ENCODE measurements around the gene PRAC1. TPM values are rescaled to one million over a fixed set of nuclear protein-coding genes. Genes with fewer than 3 reads are reported as not detected.
"Not testable (repeated sequence)": the region's sequence is repeated elsewhere in the genome, so short reads cannot be mapped to it uniquely, and the experiment has no call there.

Gene PRAC1
- total RNA-seq, 2 experiments from 2014 or later = not detected

- Mint-ChIP-seq H3K4me3 (no peak overlapping the region), H3K4me1 (peaks cover 23% of the 10 kb centered on the region), H3K27me3 (peaks cover 90% of the 10 kb centered on the region), H3K9me3 (no peaks in the 10 kb centered on the region), H3K36me3 (peaks cover 2% of the 10 kb centered on the region), H3K27ac (no peak overlapping the region)
- ATAC-seq (ENCODE audit: low read depth) = no peak
- DNase-seq = no peak
- POLR2A ChIA-PET = interaction anchor here (1.6 kb wide), 1 partner anchor 30 kb away, joined by 3 read pairs; no protein-coding TSS in a partner anchor
Observed at GRCh38 chr17:48718227-48718760, 4.0 kb downstream of the PRAC1 start.

GRCh38 chr17:48717367-48718226 lies 4.7 kb downstream of the PRAC1 start:
- DNase-seq (no peak), ATAC-seq (ENCODE audit: low read depth) (no peak)
- Mint-ChIP-seq H3K9me3 (no peaks in the 10 kb centered on the region), H3K4me1 (peaks cover 19% of the 10 kb centered on the region), H3K4me3 (peak overlapping the region; percentile 51), H3K27me3 (peaks cover 83% of the 10 kb centered on the region), H3K36me3 (peaks cover 2% of the 10 kb centered on the region), H3K27ac (peak overlapping the region; percentile 21)
- POLR2A ChIA-PET = interaction anchor here (1.4 to 1.6 kb wide), 2 partner anchors 31 to 34 kb away, joined by 3 read pairs; no protein-coding TSS in a partner anchor

- not testable (repeated sequence) for H3K27ac Mint-ChIP-seq; H3K36me3 Mint-ChIP-seq; ATAC-seq (ENCODE audit: low read depth); H3K9me3 Mint-ChIP-seq; DNase-seq; H3K4me3 Mint-ChIP-seq
- peaks cover 75% of the 10 kb centered on the region for H3K27me3 Mint-ChIP-seq
- H3K4me1 Mint-ChIP-seq = peaks cover 17% of the 10 kb centered on the region
- POLR2A ChIA-PET = interaction anchor here (1.4 kb wide), 1 partner anchor 35 kb away, joined by 3 read pairs; no protein-coding TSS in a partner anchor
Observed at GRCh38 chr17:48716549-48716948, 5.8 kb downstream of the PRAC1 start.

GRCh38 chr17:48715496-48716399 lies 6.6 kb downstream of the PRAC1 start:
- Mint-ChIP-seq H3K4me3 (no peak overlapping the region), H3K27me3 (peaks cover 73% of the 10 kb centered on the region), H3K36me3 (peaks cover 2% of the 10 kb centered on the region), H3K9me3 (no peaks in the 10 kb centered on the region), H3K4me1 (peaks cover 15% of the 10 kb centered on the region), H3K27ac (no peak overlapping the region)
- no peak for DNase-seq
- no peak for ATAC-seq (ENCODE audit: low read depth)
- POLR2A ChIA-PET = interaction anchor here (1.4 kb wide), 1 partner anchor 35 kb away, joined by 3 read pairs; no protein-coding TSS in a partner anchor

GRCh38 chr17:48711128-48711527 lies 11.2 kb downstream of the PRAC1 start:
- Mint-ChIP-seq H3K27ac (no peak overlapping the region), H3K9me3 (no peaks in the 10 kb centered on the region), H3K27me3 (peaks cover 62% of the 10 kb centered on the region), H3K36me3 (no peaks in the 10 kb centered on the region), H3K4me3 (no peak overlapping the region), H3K4me1 (no peaks in the 10 kb centered on the region)
- POLR2A ChIA-PET = no interaction called here
- ATAC-seq (ENCODE audit: low read depth) (no peak), DNase-seq (no peak)

- Mint-ChIP-seq H3K27me3 (peaks cover 80% of the 10 kb centered on the region), H3K9me3 (no peaks in the 10 kb centered on the region), H3K4me1 (no peaks in the 10 kb centered on the region), H3K36me3 (no peaks in the 10 kb centered on the region), H3K4me3 (no peak overlapping the region), H3K27ac (no peak overlapping the region)
- POLR2A ChIA-PET = no interaction called here
- no peak for DNase-seq
- ATAC-seq (ENCODE audit: low read depth) = no peak
Observed at GRCh38 chr17:48704361-48705248, 17.7 kb downstream of the PRAC1 start.

GRCh38 chr17:48701864-48702532 lies 20.3 kb downstream of the PRAC1 start:
- Mint-ChIP-seq H3K9me3 (no peaks in the 10 kb centered on the region), H3K4me1 (no peaks in the 10 kb centered on the region), H3K27ac (no peak overlapping the region), H3K4me3 (no peak overlapping the region), H3K27me3 (peaks cover 70% of the 10 kb centered on the region), H3K36me3 (no peaks in the 10 kb centered on the region)
- no peak for ATAC-seq (ENCODE audit: low read depth)
- DNase-seq = no peak
- POLR2A ChIA-PET = no interaction called here

GRCh38 chr17:48693178-48693577 lies 29.1 kb downstream of the PRAC1 start:
- Mint-ChIP-seq H3K4me1 (no peaks in the 10 kb centered on the region), H3K4me3 (no peak overlapping the region), H3K9me3 (no peaks in the 10 kb centered on the region), H3K27me3 (peaks cover 55% of the 10 kb centered on the region), H3K36me3 (no peaks in the 10 kb centered on the region), H3K27ac (no peak overlapping the region)
- DNase-seq (no peak), ATAC-seq (ENCODE audit: low read depth) (no peak)
- POLR2A ChIA-PET = no interaction called here

- no peak overlapping the region for H3K27ac Mint-ChIP-seq
- H3K36me3 Mint-ChIP-seq = no peaks in the 10 kb centered on the region
- DNase-seq (no peak), ATAC-seq (ENCODE audit: low read depth) (no peak)
- H3K9me3 Mint-ChIP-seq = no peaks in the 10 kb centered on the region
- no peaks in the 10 kb centered on the region for H3K4me1 Mint-ChIP-seq
- H3K4me3 Mint-ChIP-seq = no peak overlapping the region
- H3K27me3 Mint-ChIP-seq = peaks cover 49% of the 10 kb centered on the region
- POLR2A ChIA-PET = no interaction called here
Observed at GRCh38 chr17:48692049-48692448, 30.3 kb downstream of the PRAC1 start.

- Mint-ChIP-seq H3K27ac (no peak overlapping the region), H3K4me3 (no peak overlapping the region), H3K4me1 (no peaks in the 10 kb centered on the region), H3K9me3 (no peaks in the 10 kb centered on the region), H3K27me3 (peaks cover 38% of the 10 kb centered on the region), H3K36me3 (no peaks in the 10 kb centered on the region)
- ATAC-seq (ENCODE audit: low read depth) (no peak), DNase-seq (no peak)
- POLR2A ChIA-PET = no interaction called here
Observed at GRCh38 chr17:48690655-48691054, 31.7 kb downstream of the PRAC1 start.

- Mint-ChIP-seq H3K4me3 (no peak overlapping the region), H3K27me3 (peaks cover 32% of the 10 kb centered on the region), H3K9me3 (no peaks in the 10 kb centered on the region), H3K27ac (no peak overlapping the region), H3K36me3 (no peaks in the 10 kb centered on the region), H3K4me1 (peaks cover 3% of the 10 kb centered on the region)
- DNase-seq = no peak
- ATAC-seq (ENCODE audit: low read depth) = no peak
- POLR2A ChIA-PET = no interaction called here
Observed at GRCh38 chr17:48681609-48682008, 40.7 kb downstream of the PRAC1 start.

GRCh38 chr17:48679385-48680096 lies 42.8 kb downstream of the PRAC1 start:
- ATAC-seq (ENCODE audit: low read depth) (no peak), DNase-seq (no peak)
- POLR2A ChIA-PET = interaction anchor here (0.8 kb wide), 1 partner anchor 17 kb away, joined by 5 read pairs; no protein-coding TSS in a partner anchor
- Mint-ChIP-seq H3K4me1 (peaks cover 3% of the 10 kb centered on the region), H3K4me3 (no peak overlapping the region), H3K27me3 (peaks cover 44% of the 10 kb centered on the region), H3K9me3 (no peaks in the 10 kb centered on the region), H3K27ac (no peak overlapping the region), H3K36me3 (no peaks in the 10 kb centered on the region)

Data from activated naive CD8-positive, alpha-beta T cell treated with anti-CD3 and anti-CD28 coated beads, Interleukin-2, amount 10 ng/mL, durations not matched to agents 7 days and 5 days (primary cell).